Measurements from ENCODE around the gene ZFYVE9. TPM values are rescaled to one million over a fixed set of nuclear protein-coding genes. Genes with fewer than 3 reads are reported as not detected.

ZFYVE9 gene
- total and polyA plus RNA-seq, 2 of the 8 experiments (the other 6 are each of a cell fraction or from before 2014, with no cell fraction given) = 5.8 to 26.5 TPM

GRCh38 chr1:52365071-52365745 is 223.3 kb downstream of the ZFYVE9 start:
- POLR2A ChIA-PET (ENCODE audit: partially characterized antibody) = interaction anchor here (0.7 to 3.8 kb wide), 4 partner anchors 9 to 231 kb away, joined by 3 to 20 read pairs (median 6); partner anchors contain the start of genes ORC1 and PRPF38A
- peak overlapping the region; percentile 79 for H4K8ac ChIP-seq (ENCODE audit: extremely low read depth, insufficient read depth, low read length)
- peak overlapping the region; percentile 44 for H4K5ac ChIP-seq (ENCODE audit: insufficient read length, low read depth, low read length)
- no peak overlapping the region for H3K14ac ChIP-seq (ENCODE audit: insufficient read length)
- no peak overlapping the region for H2BK120ac ChIP-seq (replicated peaks; ENCODE audit: low read depth, low read length)
- FAIRE-seq (peak; percentile 19), DNase-seq (ENCODE audit: low read depth in 1 of 2, low spot score in 2 of 2) (peak in 1 of 2 experiments; percentile 58)
- H2BK5ac ChIP-seq (ENCODE audit: low read depth, low read length) = 0 out of 2 replicates have a peak overlapping the region, but pooled peaks have one; percentile 73
- no peak overlapping the region for H3K23ac ChIP-seq (ENCODE audit: insufficient read length)
- H2BK12ac ChIP-seq (ENCODE audit: low read depth, low read length) = peak overlapping the region; percentile 76; the same call in 1 of the 2 replicates
- peak overlapping the region; percentile 69; the same call in 1 of the 2 replicates for H2AK5ac ChIP-seq (ENCODE audit: low read depth, low read length)
- 18% methylated on average over 19 of the region's 22 CpGs; no CpG with 5 or more reads in 1 of the 2 experiments for WGBS, 2 experiments (ENCODE audit: extremely low coverage in 1 of 2, insufficient coverage in 1 of 2, insufficient read length in 1 of 2, insufficient replicate concordance in 2 of 2, low coverage in 1 of 2, low lambda C conversion rate in 2 of 2, missing lambda C conversion rate in 1 of 2)
- peaks cover 6 to 22% (median 14%) of the 10 kb centered on the region in 4 experiments; a peak in 6 of 8 replicates for H3K36me3 ChIP-seq (ENCODE audit: control insufficient read depth in 2 of 4, insufficient read depth in 4 of 4, low read length in 3 of 4)
- H3K27ac ChIP-seq (ENCODE audit: low read depth, low read length) = peak overlapping the region; percentile 20; the same call in 1 of the 2 replicates
- H3K18ac ChIP-seq (ENCODE audit: extremely low read depth, low read length) = peak overlapping the region; percentile 87
- H4K20me1 ChIP-seq (replicated peaks in 1 of 2; ENCODE audit: control insufficient read depth in 1 of 2, insufficient read depth in 2 of 2, low read length in 2 of 2) = peaks cover 0 to 9% of the 10 kb centered on the region in 2 experiments
- peaks cover 0 to 9% (median 5%) of the 10 kb centered on the region in 4 experiments for H3K4me1 ChIP-seq (replicated peaks in 1 of 4; ENCODE audit: control insufficient read depth in 3 of 4, insufficient read depth in 4 of 4, low read length in 3 of 4)
- H2BK20ac ChIP-seq (ENCODE audit: low read length) = no peak overlapping the region
- no peaks in the 10 kb centered on the region for H3K27me3 ChIP-seq (replicated peaks in 1 of 4; ENCODE audit: control insufficient read depth in 3 of 4, extremely low read depth in 1 of 4, insufficient read depth in 3 of 4, low read length in 3 of 4)
- H3K56ac ChIP-seq (replicated peaks; ENCODE audit: insufficient read length, low read depth, low read length) = peak overlapping the region; percentile 33
- peaks cover 12% of the 10 kb centered on the region for H3K23me2 ChIP-seq (ENCODE audit: low read depth, low read length)
- H3K79me1 ChIP-seq (ENCODE audit: low read depth, low read length) = peaks cover 9% of the 10 kb centered on the region; the same call in 1 of the 2 replicates
- peak overlapping the region; percentile 86 to 99 for H3K4me2 ChIP-seq (ENCODE audit: insufficient read depth in 1 of 2, low read depth in 2 of 2, low read length in 2 of 2)
- H3K79me2 ChIP-seq (ENCODE audit: control insufficient read depth in 1 of 2, insufficient read depth in 2 of 2, low read length in 2 of 2) = peaks cover 0 to 5% of the 10 kb centered on the region in 2 experiments; a peak in 1 of 4 replicates
- no peak overlapping the region for H2BK15ac ChIP-seq (ENCODE audit: low read length)
- peak overlapping the region in 3 of 4 experiments; percentile 59 to 67 (median 65); a peak in 6 of 7 replicates for H3K9ac ChIP-seq (replicated peaks in 1 of 4; ENCODE audit: extremely low read depth in 1 of 4, low read depth in 3 of 4, low read length in 3 of 4)
- H3K4ac ChIP-seq (replicated peaks; ENCODE audit: insufficient read length, low read depth, low read length) = peak overlapping the region; percentile 27
- no peaks in the 10 kb centered on the region for H3K9me3 ChIP-seq (ENCODE audit: insufficient read depth in 2 of 2, low read depth in 1 of 2, low read length in 1 of 2)
- H3K4me3 ChIP-seq (ENCODE audit: extremely low read depth in 1 of 4, insufficient read depth in 2 of 4, low read depth in 3 of 4, low read length in 4 of 4) = peak overlapping the region; percentile 76 to 92 (median 86)
- CTCF ChIA-PET (ENCODE audit: partially characterized antibody) = interaction anchor here (1.0 to 1.4 kb wide), 3 partner anchors 14 to 24 kb away, joined by 3 to 9 read pairs (median 5); no protein-coding TSS in a partner anchor
- H4K91ac ChIP-seq (replicated peaks; ENCODE audit: insufficient read length, low read length) = peak overlapping the region; percentile 72
- peak overlapping the region; percentile 59; the same call in 1 of the 2 replicates for H2AFZ ChIP-seq (ENCODE audit: low read length)
- TF ChIP-seq ZNF274 (IDR thresholded peaks at IDR 0.05; ENCODE audit: borderline replicate concordance, extremely low read depth, low read length) (no peak), USF2 (IDR thresholded peaks at IDR 0.05; ENCODE audit: low read length) (no peak), EP300 (IDR thresholded peaks at IDR 0.05; ENCODE audit: borderline replicate concordance in 1 of 2, low read depth in 2 of 2, low read length in 2 of 2) (no peak), FOSL1 (IDR thresholded peaks at IDR 0.05; ENCODE audit: insufficient read depth, low read depth, low read length) (no peak), SAP30 (IDR thresholded peaks at IDR 0.05; ENCODE audit: insufficient read depth, insufficient replicate concordance, low read length) (peak; percentile 55), MAFK (IDR thresholded peaks at IDR 0.05; ENCODE audit: low read depth, low read length) (peak; percentile 46; the same call in 1 of the 2 replicates), NANOG (IDR thresholded peaks at IDR 0.05; ENCODE audit: insufficient read depth, low read depth, low read length, poor library complexity, severe bottlenecking) (no peak), HDAC2 (IDR thresholded peaks at IDR 0.05; ENCODE audit: borderline replicate concordance in 1 of 2, low read depth in 2 of 2, low read length in 2 of 2) (0 out of 4 replicates have a peak, but pooled peaks of 1 of the 2 experiments have one; percentile 19)

Measured in H1 (cell line).